LoVo (cell line): ENCODE results near the gene ACSM3.

ENCODE experiments used
- DNase-seq: peaks from one replicate; pipeline ENCODE4 v3.0.0-alpha.2; 2016; ENCODE audit warnings: low spot score

The ACSM3 gene

DNA sequence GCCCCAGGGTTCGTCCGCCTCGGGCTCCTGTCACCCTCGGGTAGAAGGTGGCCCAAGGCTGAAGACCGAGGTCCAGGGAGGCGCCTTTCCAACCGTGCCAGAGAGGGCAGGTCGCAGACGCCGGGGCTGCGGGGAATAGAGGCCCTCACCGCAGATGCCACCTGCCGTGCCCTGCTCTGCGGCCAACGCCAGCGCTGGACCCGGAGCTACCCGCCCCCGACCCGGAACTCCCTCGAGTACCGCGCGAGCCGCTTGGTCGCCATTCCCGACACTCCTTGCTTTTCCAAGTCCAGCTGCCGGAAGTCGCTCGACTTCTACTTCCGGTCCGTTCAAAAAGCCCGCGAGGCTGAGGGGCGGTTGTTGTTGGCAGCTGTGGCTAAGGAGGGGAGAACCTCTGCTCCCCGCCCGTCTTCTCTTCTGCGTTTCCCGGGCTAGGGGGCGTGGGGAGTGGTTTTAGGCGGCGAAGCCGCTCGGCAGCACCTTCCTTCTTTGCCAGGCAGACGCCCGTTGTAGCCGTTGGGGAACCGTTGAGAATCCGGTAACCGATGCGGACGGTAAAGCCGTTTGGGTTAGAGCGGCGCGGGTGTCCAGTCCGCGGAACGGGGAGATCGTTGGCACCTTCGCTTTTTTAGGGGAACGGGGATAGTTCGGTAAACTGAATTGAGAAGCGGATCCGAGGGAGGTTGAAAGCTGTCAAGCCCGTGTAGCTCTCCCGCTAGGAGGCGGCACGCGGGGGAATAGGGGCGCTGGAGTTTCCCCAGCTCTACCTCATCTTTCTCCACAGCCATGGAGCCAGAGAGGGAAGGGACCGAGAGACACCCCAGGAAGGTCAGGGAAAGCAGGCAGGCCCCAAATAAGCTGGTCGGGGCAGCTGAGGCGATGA is 42.6 kb downstream of the ACSM3 start, which contains the start of the genes ERI2 and REXO5:
ERI2 (minus strand) TSS at position 305 of the 883 bp plus-strand sequence; CDS start at position 263, 42 bp downstream.
REXO5 (plus strand) TSS at position 360 of the 883 bp plus-strand sequence; CDS start at position 787, 427 bp downstream.
- DNase-seq: peak; percentile 91

DNA sequence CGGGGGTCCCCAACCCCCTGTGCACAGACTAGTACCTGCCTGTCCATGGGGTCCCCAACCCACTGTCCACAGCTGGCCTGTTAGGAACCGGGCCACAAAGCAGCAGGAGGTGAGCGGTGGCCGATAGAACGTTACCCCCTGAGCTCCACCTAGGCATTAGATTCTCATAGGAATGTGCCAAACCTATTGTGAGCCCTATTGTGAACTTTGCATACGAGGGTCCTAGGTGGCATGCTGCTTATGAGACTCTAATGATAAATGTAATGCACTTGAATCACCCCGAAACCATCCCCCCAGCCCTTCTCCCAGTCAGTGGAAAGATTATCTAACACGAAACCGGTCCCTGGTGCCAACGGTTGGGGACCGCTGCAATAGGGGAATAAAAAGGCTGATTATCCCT is 44.0 kb downstream of the ACSM3 start:
- no peak for DNase-seq

DNA sequence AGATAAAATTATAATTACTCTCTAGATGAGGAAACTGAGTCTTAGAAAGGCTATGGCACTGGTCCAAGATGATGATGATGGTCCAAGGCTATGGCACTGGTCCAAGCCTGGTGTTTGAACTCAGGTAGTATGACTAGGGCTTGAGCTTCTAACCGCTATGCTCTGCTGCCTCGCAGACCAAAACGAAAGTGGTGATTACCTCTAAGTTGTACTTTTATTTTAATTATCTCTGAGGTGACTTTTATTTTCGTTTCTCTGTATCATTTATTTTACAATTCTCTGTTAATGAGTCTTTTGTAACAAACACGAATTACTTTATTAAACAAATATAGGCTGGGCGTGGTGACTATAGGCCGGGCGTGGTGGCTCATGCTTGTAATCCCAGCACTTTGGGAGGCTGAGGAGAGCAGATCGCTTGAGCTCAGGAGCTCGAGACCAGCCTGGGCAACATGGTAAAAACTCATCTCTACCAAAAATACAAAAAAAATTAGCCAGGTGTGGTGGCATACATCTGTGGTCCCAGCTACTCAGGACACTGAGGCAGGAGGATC is 48.1 kb downstream of the ACSM3 start:
- DNase-seq: no peak

DNA sequence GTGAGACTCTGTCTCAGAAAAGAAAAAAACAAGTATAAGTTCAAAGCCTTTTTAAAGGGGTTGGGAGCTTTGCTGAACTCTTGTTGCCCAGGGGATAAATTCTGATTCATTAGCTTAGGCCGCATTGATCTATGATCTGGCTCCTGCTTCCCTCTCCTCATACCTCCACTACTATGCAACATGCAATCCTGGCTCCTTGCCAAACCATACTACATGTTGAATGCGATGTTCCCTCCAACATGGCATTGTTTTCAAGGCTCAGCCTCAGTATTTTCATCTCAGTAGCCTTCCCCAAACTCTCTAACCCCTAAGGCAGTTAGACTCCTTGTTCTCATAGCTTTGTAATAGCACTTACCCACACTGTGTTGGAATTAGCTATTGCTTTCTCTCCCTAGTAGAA is 48.7 kb downstream of the ACSM3 start:
- no peak for DNase-seq

DNA sequence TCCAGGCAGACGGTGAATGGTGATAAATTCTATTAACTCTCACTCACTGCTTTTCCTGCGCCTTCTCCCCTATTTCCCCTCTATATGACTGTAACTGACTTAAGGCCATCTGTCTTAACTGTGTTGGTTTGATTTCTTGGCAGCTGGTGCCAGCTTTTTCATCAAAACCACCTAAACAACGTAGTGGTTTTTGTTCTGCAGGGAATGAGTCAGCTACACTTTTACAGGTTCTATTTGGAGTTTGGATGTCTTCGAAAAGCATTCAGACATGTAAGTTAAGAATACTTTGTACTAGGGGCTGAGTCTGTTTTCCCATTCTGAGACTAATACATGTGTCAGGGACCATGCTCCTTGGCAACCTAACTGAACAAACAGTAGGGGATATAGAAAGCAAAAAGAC is 51.0 kb downstream of the ACSM3 start:
- DNase-seq: no peak

DNA sequence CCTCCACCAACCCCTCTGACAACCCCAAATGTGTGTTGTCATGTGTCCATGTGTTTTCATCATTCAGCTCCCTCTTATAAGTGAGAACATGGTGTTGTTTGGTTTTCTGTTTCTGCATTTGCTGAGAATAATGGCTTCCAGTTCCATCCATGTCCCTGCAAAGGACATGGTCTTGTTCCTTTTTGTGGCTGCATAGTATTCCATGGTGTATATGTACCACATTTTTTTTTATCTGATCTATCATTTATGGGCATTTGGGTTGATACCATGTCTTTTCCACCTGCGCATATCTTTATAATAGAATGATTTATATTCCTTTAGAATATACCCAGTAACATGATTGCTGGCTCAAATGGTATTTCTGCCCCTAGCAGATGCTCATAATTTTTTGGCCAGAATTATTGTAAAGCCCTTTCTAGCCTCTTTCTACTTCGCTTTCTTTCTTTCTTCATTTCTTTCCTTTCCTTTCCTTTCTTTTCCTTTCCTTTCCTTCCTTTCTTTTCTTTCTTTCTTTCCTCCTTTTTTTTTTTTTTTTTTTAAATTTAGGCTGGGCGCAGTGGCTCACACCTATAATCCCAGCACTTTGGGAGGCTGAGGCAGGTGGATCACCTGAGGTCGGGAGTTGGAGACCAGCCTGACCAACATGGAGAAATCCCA is 55.2 kb downstream of the ACSM3 start:
- DNase-seq: no peak

DNA sequence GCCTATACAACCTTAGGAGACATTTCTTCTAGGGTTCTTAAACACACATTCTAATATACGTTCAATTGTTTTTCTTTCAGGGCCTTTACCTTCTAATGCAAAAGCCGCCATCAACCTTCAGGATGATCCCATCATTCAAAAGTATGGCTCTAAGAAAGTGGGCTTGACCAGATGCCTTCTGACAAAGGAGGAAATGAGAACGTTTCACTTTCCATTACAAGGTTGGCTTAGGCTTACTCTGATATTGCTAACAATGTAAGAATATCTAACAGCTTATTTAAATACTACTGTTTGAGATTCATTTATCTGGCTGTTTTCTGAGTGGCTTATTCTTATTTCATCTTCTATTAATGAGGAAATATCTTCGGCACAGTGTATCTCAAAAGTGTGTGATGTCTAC is 57.9 kb downstream of the ACSM3 start:
- DNase-seq: no peak

DNA sequence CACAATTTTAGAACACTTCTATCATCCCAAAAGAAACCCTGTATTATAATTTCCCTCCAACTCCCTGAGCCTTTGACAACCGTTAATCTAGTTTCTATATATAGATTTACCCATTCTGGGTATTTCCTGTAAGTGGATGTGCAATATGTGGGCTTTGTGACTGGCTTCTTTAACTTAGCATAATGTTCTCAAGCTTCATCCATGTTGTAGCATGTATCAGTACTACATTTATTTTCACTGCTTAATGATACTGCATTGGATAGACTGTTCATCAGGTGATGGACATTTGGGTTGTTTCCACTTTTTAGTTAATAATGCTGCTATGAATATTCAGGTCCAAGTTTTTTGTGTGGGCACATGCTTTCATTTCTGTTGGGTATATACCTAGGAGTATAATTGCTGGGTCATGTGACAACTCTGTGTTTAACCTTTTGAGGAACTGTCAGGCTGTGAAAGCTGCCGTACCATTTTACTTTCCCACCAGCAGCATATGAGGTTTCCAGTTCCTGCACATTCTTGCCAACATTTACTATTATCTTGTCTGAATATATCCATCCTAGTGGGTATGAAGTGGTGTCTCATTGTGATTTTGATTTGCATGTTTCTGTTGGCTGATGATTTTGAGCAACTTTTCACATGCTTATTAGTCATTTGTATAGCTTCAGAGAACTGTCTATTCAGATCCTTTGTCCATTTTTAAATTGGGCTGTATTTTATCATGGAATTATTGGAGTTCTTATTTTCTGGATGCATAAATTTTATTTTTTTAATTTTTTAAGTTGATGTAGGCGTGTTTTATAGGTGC is 58.9 kb downstream of the ACSM3 start:
- DNase-seq: no peak

DNA sequence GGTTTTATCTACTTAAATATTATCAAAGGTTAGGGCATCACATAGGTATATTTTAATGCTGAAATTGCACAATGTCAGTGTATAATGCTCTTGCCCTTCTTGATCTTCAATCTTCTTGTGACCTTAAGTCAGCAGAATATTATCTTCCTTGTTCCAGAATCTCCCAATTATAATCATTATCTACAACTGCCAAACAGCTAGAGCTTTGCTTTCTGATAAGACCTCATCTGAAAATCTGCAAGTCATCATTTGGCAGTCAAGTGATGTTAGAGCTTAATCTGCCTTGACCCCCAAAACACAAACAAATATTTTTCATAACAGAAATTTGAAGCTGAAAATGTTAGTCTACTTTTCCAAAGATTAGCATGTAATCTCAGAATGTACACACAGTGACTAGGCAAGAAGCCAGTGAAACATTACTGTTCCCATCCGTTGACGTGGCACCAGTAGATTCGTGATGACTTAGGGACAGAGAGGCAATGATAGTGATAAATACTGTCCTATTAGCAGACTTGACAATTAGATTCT is 62.3 kb downstream of the ACSM3 start:
- no peak for DNase-seq

DNA sequence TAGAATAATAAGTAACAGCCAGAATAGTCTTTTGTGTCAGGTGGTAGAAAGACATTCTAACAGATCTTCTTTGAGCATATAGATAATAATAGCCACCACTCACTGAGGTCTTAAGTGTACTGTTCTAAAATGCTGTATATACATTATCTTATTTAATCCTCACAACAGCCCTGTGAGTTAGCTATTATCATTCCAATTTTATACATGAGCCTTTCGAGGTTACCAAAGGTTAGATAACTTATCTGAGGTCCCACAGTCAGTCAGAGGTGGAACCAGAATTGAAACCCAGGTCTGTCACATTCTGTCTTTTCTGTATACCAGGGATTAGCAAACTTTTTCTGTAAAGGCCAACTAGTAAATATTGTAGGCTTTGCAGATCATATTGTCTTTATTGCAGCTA is 65.7 kb downstream of the ACSM3 start:
- no peak for DNase-seq

DNA sequence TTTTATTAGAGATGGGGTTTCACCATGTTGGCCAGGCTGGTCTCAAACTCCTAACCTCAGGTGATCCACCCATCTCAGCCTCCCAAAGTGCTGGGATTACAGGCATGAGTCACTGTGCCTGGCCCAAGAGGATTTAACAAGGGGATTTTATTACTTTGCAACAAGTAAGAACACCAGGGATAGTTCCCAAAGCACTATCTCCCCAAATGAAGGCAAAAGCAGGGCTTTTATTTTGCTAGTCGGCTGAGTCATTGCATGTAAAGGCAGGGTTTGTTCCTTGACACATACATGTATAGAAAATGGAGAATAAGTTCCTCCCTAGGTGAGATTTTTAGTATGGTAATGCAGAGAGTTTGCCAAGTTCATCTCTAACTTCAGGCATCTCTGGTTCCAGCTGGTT is 66.6 kb downstream of the ACSM3 start:
- no peak for DNase-seq

DNA sequence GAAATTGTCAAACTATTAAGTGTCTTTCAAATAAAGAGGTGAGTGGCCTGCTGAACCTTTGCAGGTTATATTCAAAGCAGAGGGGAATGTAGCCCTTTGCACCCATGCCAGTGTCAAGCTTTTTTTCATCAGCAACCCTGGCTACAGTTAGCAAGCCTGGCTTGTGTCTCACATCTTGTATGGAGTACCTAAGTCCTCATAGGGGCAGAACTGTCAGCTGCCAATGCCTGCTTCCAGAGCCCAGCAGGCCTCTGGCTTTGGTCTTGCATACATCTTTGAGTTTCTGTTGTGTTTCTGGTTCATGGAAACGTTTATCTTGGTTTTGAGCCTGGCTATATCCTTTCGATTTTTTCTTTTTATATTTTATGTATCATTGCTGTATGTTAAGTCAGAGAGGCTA is 69.3 kb downstream of the ACSM3 start:
- DNase-seq: no peak

DNA sequence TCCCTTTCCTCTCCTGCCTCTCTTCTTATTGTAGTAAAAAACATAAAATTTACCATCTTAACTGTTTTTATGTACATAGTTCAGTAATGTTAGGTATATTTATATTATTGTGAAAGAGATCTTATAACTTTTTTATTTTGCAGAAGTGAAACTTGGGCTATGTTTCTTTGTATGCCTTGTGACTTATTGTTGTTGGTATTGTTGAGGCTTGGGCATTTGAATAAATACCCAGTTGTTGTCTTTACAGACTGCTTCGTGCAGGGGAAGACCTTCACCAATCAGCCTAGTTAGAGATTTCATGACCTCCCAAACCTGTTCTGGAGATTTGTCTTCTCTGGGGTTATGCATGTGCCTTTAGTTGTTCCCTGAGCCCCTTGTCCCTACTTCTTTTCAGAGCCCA is 74.4 kb downstream of the ACSM3 start:
- no peak for DNase-seq

DNA sequence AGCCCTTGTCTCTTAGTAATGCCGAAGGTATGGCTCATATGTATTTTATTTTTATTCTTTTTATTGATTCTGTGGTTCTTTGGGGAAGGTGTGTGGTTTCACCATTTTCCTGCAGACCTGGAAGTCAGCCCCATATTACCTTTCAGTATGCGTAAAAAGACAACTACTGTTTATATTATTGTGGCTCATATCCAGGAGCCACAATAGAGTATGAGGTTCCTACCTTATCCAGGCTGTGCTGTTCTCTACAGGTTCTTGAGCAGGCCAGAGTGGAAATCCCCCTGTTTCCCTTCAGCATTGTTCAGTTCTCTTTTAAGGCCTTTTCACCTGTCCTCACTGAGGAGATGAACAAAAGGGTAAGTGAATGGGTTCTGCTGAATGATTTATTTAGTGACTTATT is 75.7 kb downstream of the ACSM3 start:
- no peak for DNase-seq

DNA sequence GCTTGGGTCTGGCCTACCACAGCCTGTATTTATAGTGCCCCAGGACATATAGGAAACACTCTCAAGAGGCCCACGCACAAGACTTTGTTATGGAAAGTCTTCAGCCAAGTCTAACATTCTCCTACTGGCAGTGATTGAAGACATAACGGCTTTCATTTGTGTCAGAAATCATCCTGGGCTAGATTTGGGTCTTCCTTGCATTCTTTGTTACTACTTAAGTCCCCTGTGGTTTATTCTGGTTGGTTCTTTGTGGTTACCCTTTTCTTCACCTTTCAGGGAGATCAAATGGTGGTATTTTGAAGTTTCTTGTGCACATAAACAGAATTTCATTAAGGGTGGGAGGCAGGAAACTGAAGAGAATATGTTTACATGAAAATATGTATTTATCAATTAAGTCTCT is 80.2 kb downstream of the ACSM3 start:
- no peak for DNase-seq

DNA sequence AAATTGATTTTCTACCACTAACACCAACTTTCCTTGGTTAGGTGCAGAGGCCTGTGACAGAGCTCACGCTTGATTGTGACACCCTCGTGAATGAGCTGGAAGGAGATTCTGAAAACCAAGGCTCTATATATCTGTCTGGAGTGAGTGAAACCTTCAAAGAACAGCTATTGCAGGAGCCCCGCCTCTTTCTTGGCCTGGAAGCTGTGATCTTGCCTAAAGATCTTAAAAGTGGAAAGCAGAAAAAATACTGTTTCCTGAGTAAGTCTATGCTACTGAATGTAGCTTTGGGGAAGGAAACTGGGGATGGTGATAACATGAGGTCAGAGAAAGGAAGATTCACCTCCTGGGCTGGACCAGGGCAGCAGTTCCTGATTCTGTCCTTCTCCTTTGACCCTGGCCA is 80.8 kb downstream of the ACSM3 start:
- no peak for DNase-seq

DNA sequence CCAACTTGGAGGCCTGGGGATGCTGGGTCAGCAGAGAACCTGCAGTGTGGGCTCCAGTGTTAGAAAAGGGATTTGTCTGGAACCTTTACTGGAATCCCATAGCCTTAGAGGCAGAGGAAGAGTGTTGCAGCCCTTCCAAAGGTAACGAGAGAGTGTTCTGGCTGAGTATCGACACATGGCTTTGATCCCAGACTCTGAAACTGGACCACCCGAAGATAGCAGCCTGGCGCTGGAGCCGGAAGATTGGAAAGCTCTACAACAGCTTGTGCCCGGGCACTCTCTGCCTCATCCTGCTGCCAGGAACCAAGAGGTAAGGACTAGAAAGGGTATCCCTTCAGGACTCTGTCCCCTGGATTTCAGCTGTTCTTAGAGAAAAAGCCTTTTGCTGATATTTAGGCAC is 82.2 kb downstream of the ACSM3 start:
- DNase-seq: no peak

DNA sequence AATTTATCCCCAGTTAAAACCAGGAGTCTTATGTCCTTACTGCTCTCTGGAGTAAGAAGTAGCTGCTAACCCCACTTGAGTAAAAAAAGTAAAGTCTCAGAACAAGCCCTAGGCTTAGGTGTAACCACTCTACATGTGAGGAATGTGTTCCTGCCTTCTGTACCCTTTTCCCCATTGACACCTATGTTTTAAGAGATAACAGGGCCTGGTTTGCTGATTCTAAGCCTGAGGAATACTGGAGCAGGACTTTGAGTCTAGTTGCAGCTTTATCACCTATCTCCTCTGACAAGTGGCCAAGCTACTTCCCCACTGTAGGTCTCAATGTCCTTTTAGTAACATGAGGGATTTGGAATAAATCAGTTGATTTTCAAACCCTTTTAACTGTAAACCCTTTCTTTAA is 82.7 kb downstream of the ACSM3 start:
- no peak for DNase-seq
